Calu3 (cell line): ENCODE measurements around the gene MRNIP. TPM values are rescaled to one million over a fixed set of nuclear protein-coding genes. Genes with fewer than 3 reads are reported as not detected.
"Not testable (repeated sequence)": the region's sequence is repeated elsewhere in the genome, so short reads cannot be mapped to it uniquely, and the experiment has no call there.

Experiments
- BruUV-seq: library from RNA; stranded (reverse); fragments of 400-500 nt; replicated peaks from 2 replicates; lab custom pipeline; 2021; lab: Mats Ljungman, UMichigan
- CTCF ChIA-PET: fragments of 300-600 bp; sonication (Branson Sonifier 250); formaldehyde crosslinking; loops from one replicate; lab custom pipeline; 2022; ENCODE audit warnings: antibody characterized with exemption; lab: Charles Lee
- DNase-seq: peaks from one replicate; pipeline ENCODE4 v3.0.0; 2022
- H3K27ac Mint-ChIP-seq: one replicate; pipeline ENCODE4 v1.8.0; 2022; ENCODE audit warnings: mixed read lengths; ENCODE audit not compliant: unreplicated experiment
- H3K27me3 Mint-ChIP-seq: one replicate; pipeline ENCODE4 v1.8.0; 2022; ENCODE audit warnings: mixed read lengths; ENCODE audit not compliant: unreplicated experiment
- H3K36me3 Mint-ChIP-seq: one replicate; pipeline ENCODE4 v1.8.0; 2022; ENCODE audit warnings: mild to moderate bottlenecking, moderate library complexity, mixed read lengths; ENCODE audit not compliant: insufficient read depth, unreplicated experiment
- H3K4me1 Mint-ChIP-seq: one replicate; pipeline ENCODE4 v1.8.0; 2022; ENCODE audit warnings: mild to moderate bottlenecking, low read depth, mixed read lengths; ENCODE audit not compliant: unreplicated experiment
- H3K4me3 Mint-ChIP-seq: one replicate; pipeline ENCODE4 v1.8.0; 2022; ENCODE audit warnings: mild to moderate bottlenecking, low read depth, moderate library complexity, mixed read lengths; ENCODE audit not compliant: unreplicated experiment
- H3K9me3 Mint-ChIP-seq: one replicate; pipeline ENCODE4 v1.8.0; 2022; ENCODE audit warnings: low read depth, mixed read lengths; ENCODE audit not compliant: unreplicated experiment
- intact Hi-C: fragments of 100-400 bp; cut with micrococcal nuclease; formaldehyde crosslinking; loops from one replicate; pipeline ENCODE4 v1.10.0; 2022; ENCODE audit not compliant: unreplicated experiment
- total RNA-seq: library from RNA; stranded (reverse); gene quantifications from 2 replicates; pipeline ENCODE4 v1.2.3, GENCODE V29; 2022
- TF ChIP-seq, protein P1 (sequence below): fragments of 200-600 bp; IDR thresholded peaks from one replicate; pipeline ENCODE4 v1.8.0; 2022; ENCODE audit warnings: antibody characterized with exemption; ENCODE audit not compliant: unreplicated experiment

MRNIP gene
- total RNA-seq, 1 experiment from 2014 or later: 47.1 TPM

DNA sequence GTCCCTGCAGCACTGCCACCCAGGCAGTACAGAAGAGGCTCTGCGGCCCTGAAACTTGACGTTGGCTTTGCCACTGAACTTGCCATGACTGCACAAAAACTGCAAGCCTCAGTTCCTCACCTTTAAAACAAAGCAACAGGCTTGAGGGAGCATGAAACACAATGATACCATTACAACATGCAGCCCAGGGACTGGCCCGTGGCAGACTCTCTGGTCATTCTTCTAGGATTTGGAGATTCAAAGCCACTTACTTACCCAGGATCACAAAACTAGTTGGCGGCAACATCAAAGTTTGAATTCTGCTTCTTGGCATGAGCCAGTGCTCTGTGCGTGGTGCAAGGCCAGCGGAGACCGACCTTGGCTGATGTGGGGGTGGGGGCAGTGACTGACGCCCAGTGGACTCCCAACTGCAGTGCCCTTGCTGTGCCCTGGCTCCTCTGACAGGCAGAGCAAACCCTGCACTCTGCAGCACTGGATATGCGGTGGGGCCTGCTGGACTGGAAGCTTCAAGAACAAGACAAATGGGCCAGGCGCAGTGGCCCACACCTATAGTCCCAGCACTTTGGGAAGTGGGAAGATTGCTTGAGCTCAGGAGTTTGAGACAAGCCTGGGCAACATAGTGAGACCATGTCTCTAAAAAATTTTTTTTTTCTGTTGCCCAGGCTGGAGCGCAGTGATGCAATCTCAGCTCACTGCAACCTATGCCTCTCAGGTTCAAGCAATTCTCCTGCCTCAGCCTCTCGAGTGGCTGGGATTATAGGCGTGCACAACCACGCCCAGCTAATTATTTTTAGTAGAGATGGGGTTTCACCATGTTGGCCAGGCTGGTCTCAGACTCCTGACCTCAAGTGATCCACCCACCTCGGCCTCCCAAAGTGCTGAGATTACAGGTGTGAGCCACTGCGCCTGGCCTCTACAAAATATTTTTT lies 19.0 kb downstream of the MRNIP start:
- DNase-seq: no peak
- Mint-ChIP-seq H3K27ac (peak overlapping the region; percentile 72), H3K27me3 (no peaks in the 10 kb centered on the region), H3K36me3 (peaks cover 100% of the 10 kb centered on the region), H3K9me3 (no peaks in the 10 kb centered on the region), H3K4me1 (peaks cover 14% of the 10 kb centered on the region), H3K4me3 (no peak overlapping the region)
- CTCF ChIA-PET: no interaction called here
- TSS peak; percentile 3 for BruUV-seq
- TF ChIP-seq, protein P1, sequence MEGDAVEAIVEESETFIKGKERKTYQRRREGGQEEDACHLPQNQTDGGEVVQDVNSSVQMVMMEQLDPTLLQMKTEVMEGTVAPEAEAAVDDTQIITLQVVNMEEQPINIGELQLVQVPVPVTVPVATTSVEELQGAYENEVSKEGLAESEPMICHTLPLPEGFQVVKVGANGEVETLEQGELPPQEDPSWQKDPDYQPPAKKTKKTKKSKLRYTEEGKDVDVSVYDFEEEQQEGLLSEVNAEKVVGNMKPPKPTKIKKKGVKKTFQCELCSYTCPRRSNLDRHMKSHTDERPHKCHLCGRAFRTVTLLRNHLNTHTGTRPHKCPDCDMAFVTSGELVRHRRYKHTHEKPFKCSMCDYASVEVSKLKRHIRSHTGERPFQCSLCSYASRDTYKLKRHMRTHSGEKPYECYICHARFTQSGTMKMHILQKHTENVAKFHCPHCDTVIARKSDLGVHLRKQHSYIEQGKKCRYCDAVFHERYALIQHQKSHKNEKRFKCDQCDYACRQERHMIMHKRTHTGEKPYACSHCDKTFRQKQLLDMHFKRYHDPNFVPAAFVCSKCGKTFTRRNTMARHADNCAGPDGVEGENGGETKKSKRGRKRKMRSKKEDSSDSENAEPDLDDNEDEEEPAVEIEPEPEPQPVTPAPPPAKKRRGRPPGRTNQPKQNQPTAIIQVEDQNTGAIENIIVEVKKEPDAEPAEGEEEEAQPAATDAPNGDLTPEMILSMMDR: no peak
- intact Hi-C loops: no loop called here

DNA sequence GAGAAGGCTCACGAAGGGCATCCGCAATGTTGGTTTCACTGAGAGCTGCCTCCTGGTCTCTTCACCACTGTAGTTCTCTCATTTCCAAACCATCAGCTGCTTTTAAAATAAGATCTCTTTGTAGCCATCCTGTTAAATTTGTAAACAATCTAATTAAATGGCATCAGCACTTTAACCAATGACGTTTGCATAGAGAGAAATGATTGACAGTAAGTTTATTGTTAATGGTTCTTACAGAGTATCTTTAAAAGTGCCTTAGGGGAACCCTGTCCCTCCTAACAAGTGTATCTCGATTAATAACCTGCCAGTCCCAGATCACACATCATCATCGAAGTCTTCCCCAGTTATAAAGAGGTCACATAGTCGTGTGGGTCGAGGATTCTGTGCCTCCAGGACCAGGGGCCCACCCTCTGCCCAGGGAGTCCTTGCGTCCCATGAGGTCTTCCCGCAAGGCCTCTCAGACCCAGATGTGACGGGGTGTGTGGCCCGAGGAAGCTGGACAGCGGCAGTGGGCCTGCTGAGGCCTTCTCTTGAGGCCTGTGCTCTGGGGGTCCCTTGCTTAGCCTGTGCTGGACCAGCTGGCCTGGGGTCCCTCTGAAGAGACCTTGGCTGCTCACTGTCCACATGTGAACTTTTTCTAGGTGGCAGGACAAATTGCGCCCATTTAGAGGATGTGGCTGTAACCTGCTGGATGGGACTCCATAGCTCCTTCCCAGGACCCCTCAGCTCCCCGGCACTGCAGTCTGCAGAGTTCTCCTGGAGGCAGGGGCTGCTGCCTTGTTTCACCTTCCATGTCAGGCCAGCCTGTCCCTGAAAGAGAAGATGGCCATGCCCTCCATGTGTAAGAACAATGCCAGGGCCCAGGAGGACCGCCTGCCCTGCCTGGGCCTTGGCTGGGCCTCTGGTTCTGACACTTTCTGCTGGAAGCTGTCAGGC lies 21.3 kb downstream of the MRNIP start:
- Mint-ChIP-seq H3K27ac (peak overlapping the region; percentile 72), H3K27me3 (no peaks in the 10 kb centered on the region), H3K4me3 (no peak overlapping the region), H3K4me1 (peaks cover 24% of the 10 kb centered on the region), H3K36me3 (peaks cover 96% of the 10 kb centered on the region), H3K9me3 (no peaks in the 10 kb centered on the region)
- TF ChIP-seq, protein P1: no peak
- no TSS peak for BruUV-seq
- intact Hi-C loops: no loop called here
- CTCF ChIA-PET: interaction anchor here (0.5 kb wide), 1 partner anchor 157 kb away, joined by 8 read pairs; no protein-coding TSS in a partner anchor
- DNase-seq: no peak

DNA sequence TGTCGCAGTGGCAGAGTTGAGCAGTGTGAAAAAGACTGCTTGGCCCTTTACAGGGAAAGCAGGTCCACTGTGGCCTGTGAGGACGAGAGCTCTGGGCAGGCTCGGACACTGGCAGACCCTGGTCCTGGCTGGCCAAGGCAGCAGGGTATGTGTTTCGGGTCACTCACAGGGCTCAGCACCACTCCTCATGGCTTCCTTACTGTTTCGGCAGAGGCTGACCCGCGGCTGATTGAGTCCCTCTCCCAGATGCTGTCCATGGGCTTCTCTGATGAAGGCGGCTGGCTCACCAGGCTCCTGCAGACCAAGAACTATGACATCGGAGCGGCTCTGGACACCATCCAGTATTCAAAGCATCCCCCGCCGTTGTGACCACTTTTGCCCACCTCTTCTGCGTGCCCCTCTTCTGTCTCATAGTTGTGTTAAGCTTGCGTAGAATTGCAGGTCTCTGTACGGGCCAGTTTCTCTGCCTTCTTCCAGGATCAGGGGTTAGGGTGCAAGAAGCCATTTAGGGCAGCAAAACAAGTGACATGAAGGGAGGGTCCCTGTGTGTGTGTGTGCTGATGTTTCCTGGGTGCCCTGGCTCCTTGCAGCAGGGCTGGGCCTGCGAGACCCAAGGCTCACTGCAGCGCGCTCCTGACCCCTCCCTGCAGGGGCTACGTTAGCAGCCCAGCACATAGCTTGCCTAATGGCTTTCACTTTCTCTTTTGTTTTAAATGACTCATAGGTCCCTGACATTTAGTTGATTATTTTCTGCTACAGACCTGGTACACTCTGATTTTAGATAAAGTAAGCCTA lies 22.2 kb downstream of the MRNIP start:
- intact Hi-C loops: no loop called here
- Mint-ChIP-seq H3K27me3 (no peaks in the 10 kb centered on the region), H3K4me1 (peaks cover 33% of the 10 kb centered on the region), H3K36me3 (peaks cover 96% of the 10 kb centered on the region), H3K4me3 (no peak overlapping the region), H3K27ac (peak overlapping the region; percentile 49), H3K9me3 (no peaks in the 10 kb centered on the region)
- no peak for DNase-seq
- CTCF ChIA-PET: interaction anchor here (0.5 kb wide), 1 partner anchor 156 kb away, joined by 8 read pairs; no protein-coding TSS in a partner anchor
- TF ChIP-seq, protein P1: no peak
- BruUV-seq: TSS peak; percentile 57

DNA sequence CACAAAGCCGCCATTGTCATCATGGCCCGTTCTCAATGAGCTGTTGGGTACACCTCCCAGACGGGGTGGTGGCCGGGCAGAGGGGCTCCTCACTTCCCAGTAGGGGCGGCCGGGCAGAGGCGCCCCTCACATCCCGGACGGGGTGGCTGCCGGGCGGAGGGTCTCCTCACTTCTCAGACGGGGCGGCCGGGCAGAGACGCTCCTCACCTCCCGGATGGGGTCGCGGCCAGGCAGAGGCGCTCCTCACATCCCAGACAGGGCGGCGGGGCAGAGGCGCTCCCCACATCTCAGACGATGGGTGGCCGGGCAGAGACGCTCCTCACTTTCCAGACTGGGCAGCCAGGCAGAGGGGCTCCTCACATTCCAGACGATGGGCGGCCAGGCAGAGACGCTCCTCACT lies 23.7 kb downstream of the MRNIP start:
- H3K4me1 Mint-ChIP-seq: peaks cover 46% of the 10 kb centered on the region
- H3K9me3 Mint-ChIP-seq, BruUV-seq, intact Hi-C loops, CTCF ChIA-PET, H3K27me3 Mint-ChIP-seq, H3K27ac Mint-ChIP-seq, DNase-seq: not testable (repeated sequence)
- peak overlapping the region; percentile 32 for H3K4me3 Mint-ChIP-seq
- H3K36me3 Mint-ChIP-seq: peaks cover 96% of the 10 kb centered on the region
